GM06990 (cell line): ENCODE results near the gene SEZ6.

Experiments used
- DNase-seq: peaks from one replicate; pipeline ENCODE4 v3.0.0-alpha.2; 2011; ENCODE audit not compliant: insufficient read length; ENCODE audit errors: extremely low read depth
- H3K27me3 ChIP-seq: replicated peaks from 2 replicates; pipeline ENCODE4 v1.6.0; 2011; ENCODE audit warnings: low read length; ENCODE audit not compliant: control insufficient read depth, insufficient read depth
- H3K36me3 ChIP-seq: 2 replicates; pipeline ENCODE4 v1.5.1; 2011; ENCODE audit warnings: low read length; ENCODE audit not compliant: control insufficient read depth, insufficient read depth
- H3K4me3 ChIP-seq: replicated peaks from 2 replicates; pipeline ENCODE4 v1.5.1; 2011; ENCODE audit warnings: low read depth, mild to moderate bottlenecking, control low read depth, low read length
- TF ChIP-seq, protein P1 (sequence below): IDR thresholded peaks from 2 replicates; pipeline ENCODE4 v1.5.1; 2011; ENCODE audit warnings: low read length, control low read depth, mild to moderate bottlenecking, inconsistent platforms; ENCODE audit not compliant: insufficient read depth, poor library complexity, severe bottlenecking

Gene SEZ6

GRCh38 chr17:28983286-28984230 is 22.3 kb downstream of the SEZ6 start:
- no peaks in the 10 kb centered on the region for H3K27me3 ChIP-seq
- TF ChIP-seq, protein P1, sequence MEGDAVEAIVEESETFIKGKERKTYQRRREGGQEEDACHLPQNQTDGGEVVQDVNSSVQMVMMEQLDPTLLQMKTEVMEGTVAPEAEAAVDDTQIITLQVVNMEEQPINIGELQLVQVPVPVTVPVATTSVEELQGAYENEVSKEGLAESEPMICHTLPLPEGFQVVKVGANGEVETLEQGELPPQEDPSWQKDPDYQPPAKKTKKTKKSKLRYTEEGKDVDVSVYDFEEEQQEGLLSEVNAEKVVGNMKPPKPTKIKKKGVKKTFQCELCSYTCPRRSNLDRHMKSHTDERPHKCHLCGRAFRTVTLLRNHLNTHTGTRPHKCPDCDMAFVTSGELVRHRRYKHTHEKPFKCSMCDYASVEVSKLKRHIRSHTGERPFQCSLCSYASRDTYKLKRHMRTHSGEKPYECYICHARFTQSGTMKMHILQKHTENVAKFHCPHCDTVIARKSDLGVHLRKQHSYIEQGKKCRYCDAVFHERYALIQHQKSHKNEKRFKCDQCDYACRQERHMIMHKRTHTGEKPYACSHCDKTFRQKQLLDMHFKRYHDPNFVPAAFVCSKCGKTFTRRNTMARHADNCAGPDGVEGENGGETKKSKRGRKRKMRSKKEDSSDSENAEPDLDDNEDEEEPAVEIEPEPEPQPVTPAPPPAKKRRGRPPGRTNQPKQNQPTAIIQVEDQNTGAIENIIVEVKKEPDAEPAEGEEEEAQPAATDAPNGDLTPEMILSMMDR: no peak
- no peak for DNase-seq
- no peaks in the 10 kb centered on the region for H3K36me3 ChIP-seq
- no peak overlapping the region for H3K4me3 ChIP-seq

- DNase-seq: peak; percentile 61
- Histone ChIP-seq H3K36me3 (no peaks in the 10 kb centered on the region), H3K4me3 (no peak overlapping the region), H3K27me3 (no peaks in the 10 kb centered on the region)
- TF ChIP-seq, protein P1: no peak
Measured at GRCh38 chr17:28982131-28982793, 23.6 kb downstream of the SEZ6 start.

GRCh38 chr17:28978356-28978964 is 27.4 kb downstream of the SEZ6 start:
- Histone ChIP-seq H3K4me3 (no peak overlapping the region), H3K27me3 (no peaks in the 10 kb centered on the region; the same call in 1 of the 2 replicates), H3K36me3 (no peaks in the 10 kb centered on the region)
- DNase-seq: no peak
- TF ChIP-seq, protein P1: no peak

- Histone ChIP-seq H3K4me3 (no peak overlapping the region), H3K36me3 (no peaks in the 10 kb centered on the region), H3K27me3 (no peaks in the 10 kb centered on the region; the same call in 1 of the 2 replicates)
- TF ChIP-seq, protein P1: no peak
- no peak for DNase-seq
Measured at GRCh38 chr17:28977659-28978355, 28.0 kb downstream of the SEZ6 start.

DNA sequence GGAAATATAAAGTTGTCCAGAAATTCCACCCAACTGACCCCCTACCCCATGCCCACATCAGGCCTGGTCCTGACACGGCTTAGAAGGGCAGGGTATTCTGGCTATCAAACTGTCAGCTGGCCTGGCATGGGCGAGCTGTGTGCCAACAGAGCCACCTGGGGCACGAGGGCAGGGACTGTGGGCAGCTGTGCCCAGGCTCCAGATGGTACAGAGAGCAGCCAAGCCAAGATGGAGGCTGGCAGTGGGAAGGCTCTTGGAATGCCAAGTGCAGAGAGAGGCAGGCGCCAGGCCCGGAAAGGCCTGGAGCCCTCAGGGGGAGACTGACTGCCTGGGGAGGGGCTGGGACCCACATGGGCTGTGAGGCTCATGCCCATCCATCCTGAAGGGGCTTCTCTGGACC is 30.2 kb downstream of the SEZ6 start:
- DNase-seq: no peak
- no peaks in the 10 kb centered on the region for H3K36me3 ChIP-seq
- TF ChIP-seq, protein P1: no peak
- H3K27me3 ChIP-seq: no peaks in the 10 kb centered on the region; the same call in 1 of the 2 replicates
- H3K4me3 ChIP-seq: no peak overlapping the region
